Measurements from ENCODE around the gene SKP1.
"Not testable (repeated sequence)": the region's sequence is repeated elsewhere in the genome, so short reads cannot be mapped to it uniquely, and the experiment has no call there.

Gene SKP1

GRCh38 chr5:134177369-134178095, 782 bp upstream of the SKP1 start:
- DNase-seq (ENCODE audit: low read depth in 2 of 2): no peak

DNA sequence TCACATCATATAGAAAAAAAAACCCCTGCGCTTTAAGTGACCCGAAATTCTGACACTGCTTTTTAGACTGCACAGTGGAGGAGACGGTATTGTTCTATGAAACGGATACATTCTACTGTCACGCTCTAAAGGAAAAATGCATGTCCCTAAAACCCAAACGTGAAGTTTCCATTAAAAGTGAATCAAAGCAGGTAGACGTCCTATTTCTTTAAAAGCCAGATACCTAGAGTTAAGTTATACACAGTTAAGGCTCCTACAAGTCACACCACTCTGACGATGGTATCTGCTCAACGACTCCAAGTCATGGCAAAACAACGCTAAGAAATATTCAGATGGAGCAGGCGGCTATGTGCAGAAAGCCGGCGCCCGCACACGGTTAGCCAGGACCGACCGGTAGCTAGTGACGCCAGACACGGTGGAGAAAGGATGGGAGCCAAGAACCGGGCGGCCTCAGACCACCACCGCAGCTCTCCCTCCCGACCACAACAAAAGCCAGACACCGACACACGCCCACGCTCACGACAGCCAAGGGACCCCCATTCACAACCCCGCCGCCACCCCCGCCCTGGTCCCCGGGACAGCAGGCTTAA, 734 bp downstream of the SKP1 start:
- DNase-seq (ENCODE audit: low read depth in 2 of 2): no peak

- no peak for DNase-seq (ENCODE audit: low read depth in 2 of 2)
Measured at GRCh38 chr5:134174841-134175839, 1.6 kb downstream of the SKP1 start.

DNA sequence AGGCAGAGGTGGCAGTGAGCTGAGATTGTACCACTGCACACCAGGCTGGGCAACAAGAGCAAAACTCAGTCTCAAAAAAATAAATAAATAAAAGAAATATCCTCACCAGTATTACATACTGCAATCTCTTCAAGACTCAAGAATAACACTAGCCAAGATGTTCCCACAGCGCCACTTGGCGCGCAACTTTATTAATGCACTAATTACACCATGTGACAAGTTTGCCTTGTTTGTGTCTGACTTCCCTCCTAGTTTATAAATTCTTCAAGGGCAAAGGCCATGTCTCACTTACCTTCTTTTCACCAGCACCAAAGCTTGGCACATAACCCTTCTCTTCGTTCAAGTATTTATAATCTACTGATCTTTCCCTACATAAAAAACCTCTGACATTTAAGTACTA, 4.8 kb downstream of the SKP1 start:
- DNase-seq (ENCODE audit: low read depth in 2 of 2): no peak

DNA sequence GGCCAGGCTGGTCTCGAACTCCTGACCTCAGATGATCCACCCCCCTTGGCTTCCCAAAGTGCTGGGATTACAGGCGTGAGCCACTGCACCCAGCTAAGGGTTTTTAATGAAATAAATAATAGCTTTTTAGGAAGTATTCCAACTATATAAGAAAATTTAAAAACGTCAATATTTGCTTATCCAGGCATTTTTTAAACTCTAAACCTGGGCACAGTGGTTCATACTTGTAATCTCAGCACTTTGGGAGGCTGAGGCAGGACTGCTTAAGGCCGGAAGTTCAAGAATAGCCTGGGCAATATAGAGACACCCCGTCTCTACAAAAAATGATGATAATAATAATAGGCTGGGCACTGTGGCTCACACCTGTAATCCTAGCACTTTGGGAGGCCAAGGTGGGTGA, 14.2 kb downstream of the SKP1 start:
- DNase-seq (ENCODE audit: low read depth in 2 of 2): no peak

GRCh38 chr5:134161513-134162395, 15.0 kb downstream of the SKP1 start:
- no peak for DNase-seq (ENCODE audit: low read depth in 2 of 2)

DNA sequence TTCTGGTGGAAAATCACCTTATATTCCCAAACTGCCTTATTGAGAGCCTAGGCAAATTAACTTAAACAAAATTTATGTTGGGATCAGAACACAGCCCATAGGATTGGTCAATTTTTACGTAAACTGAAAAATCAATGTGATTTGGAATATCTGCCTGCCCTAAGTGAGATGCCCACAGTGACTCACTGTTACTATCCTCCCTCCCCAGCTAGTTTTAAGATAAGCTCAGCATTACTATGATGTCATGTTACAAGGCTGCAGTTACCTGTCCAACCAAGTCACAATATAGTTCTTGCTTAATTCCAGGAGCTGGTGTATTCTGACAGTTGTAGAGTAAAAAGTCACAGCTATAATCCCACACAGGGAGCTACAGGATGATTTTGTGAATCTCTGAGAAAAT, 23.1 kb downstream of the SKP1 start:
- DNase-seq (ENCODE audit: low read depth in 2 of 2): no peak

GRCh38 chr5:134153241-134153640, 23.5 kb downstream of the SKP1 start:
- DNase-seq (ENCODE audit: low read depth in 2 of 2): no peak

DNA sequence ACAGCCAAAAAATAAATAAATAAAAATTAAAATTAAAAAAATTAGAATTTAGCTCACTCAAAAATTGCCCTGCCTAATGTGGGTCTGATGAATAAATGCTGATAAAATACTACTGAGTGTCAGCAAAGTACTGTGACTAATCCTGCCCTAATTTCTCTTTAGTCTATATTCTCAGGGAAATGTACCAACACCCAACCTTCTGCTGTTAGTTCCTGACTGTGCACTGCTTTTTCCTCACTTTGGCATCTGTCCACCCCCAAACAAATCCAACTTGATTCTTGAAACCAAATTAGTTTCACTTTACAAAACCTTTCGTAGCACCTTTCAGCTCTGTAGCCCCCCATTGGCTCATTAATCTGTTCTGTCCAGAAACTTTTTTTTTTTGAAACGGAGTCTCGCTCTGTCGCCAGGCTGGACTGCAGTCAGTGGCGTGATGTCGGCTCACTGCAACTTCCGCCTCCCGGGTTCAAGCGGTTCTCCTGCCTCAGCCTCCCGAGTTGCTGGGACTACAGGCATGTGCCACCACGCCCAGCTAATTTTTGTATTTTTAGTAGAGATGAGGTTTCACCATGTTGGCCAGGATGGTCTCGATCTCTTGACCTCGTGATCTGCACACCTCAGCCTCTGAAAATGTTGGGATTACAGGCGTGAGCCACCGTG, 24.4 kb downstream of the SKP1 start:
- DNase-seq (ENCODE audit: low read depth in 2 of 2): not testable (repeated sequence)

GRCh38 chr5:134151723-134152122, 25.0 kb downstream of the SKP1 start:
- no peak for DNase-seq (ENCODE audit: low read depth in 2 of 2)

DNA sequence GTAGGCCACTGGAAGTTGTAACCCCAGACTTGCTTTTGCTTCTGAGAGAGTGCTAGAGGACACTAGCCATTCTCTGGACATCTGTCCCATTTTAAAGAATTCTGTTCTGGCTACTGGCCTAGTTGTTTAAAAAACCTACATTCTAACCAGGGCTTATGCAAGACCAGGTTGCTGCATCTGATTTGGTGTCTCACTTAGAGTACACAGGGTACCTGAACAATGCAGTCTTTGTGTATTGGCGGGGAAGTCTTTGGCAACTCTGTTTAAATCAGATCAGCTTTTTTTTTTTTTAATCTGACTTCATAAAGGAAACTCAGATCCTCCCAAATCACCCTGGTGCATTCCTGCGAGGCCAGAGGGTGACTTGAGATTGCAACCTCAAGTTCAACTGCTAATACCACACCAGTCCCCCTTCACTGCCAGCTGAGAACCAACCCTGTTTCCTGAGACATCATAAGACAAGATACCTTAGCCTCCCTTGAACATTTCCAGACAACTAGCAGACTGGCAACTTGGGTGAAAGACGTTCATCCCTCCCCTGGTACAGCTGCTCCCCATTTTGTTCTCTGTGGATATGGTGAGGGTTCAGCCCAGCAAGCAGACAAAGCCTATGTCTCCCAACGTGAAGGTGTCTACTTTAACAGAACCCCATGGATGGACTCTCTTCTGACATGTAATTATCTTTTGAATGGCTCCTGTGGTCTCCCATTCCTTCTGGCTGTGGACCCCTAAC, 27.0 kb downstream of the SKP1 start:
- no peak for DNase-seq (ENCODE audit: low read depth in 2 of 2)

DNA sequence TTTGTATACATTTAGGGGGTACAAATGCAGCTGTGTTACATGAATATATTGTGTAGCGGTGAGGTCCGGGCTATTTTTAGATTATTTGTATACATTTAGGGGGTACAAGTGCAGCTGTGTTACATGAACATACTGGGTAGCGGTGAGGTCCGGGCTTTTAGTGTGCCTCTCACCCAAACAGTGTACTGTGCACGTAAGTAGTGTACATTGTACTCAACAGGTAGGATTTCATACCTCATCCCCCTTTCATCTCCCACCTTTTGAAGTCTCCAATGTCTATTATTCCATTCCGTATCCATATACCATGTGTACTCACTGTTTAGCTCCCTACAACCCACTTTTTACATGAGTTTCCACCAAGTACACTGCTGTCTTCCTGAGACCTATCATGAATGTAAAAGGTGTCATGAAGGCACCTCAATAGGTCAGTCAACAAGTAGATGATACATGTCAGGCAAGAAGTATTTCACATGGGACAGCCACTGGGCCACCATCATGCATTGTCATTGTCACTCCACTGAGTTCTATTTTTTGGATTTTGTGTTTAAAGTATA, 27.7 kb downstream of the SKP1 start:
- DNase-seq (ENCODE audit: low read depth in 2 of 2): no peak

DNA sequence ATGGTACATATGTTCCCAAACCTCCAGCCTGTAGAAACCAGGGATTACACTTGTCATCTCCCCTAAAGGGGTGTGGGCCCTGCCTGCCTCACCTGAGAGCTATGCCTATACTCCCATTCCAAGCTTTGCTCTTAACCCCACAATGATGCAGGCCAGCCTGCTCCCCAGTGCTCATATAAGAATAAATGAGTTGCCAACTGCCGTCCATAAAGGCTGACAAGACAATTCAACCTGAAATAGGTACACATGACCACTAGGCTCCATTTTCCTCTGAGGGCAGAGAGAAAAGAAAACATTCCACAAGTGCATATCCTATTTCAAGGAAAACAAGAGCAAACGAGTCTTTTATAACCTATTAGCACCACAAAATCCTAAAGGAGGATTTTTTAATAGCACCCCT, 28.4 kb downstream of the SKP1 start:
- DNase-seq (ENCODE audit: low read depth in 2 of 2): no peak

DNA sequence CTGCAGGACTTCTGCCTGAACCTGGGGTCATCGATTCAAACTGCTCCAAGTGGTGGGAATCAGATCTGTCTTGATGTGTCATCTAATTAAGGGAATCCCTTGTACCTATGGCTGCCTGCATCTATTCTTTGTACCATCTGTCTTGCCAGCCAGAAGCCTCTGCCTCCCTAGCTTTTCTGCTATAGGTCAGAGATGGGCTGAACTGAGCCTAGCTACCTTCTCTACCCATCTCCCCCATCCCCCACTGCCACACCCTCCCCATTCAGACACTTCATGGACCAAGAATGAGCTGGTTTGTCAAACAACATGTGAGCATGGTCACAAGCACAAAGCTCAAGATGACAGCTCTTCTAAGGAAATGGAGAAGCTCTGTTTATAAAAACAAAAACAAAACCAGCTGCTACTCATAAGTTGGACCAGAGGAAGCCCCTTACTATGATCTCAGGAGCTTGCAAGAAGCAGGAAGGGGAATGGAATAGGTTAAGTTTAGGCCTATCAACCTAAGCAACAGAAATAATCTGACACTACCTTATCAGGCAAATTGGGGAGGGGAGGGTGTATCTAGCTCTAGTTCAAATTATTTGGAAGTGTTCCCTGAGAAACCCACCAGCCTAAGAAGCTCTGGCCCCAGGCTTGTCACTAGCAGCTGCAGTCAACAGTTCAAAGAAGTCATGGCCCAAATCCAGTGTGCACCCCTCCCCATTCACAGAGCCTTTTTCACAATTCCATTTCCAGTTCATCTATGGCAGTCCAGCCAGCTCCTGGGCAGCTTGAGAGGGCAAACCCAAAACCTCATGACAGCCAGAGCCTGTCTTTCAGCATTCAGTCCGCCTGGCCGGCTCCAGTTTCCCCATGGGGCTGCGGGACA, 29.9 kb downstream of the SKP1 start:
- no peak for DNase-seq (ENCODE audit: low read depth in 2 of 2)

- peak; percentile 81 for DNase-seq (ENCODE audit: low read depth in 2 of 2)
Measured at GRCh38 chr5:134145779-134146581, 30.8 kb downstream of the SKP1 start.

DNA sequence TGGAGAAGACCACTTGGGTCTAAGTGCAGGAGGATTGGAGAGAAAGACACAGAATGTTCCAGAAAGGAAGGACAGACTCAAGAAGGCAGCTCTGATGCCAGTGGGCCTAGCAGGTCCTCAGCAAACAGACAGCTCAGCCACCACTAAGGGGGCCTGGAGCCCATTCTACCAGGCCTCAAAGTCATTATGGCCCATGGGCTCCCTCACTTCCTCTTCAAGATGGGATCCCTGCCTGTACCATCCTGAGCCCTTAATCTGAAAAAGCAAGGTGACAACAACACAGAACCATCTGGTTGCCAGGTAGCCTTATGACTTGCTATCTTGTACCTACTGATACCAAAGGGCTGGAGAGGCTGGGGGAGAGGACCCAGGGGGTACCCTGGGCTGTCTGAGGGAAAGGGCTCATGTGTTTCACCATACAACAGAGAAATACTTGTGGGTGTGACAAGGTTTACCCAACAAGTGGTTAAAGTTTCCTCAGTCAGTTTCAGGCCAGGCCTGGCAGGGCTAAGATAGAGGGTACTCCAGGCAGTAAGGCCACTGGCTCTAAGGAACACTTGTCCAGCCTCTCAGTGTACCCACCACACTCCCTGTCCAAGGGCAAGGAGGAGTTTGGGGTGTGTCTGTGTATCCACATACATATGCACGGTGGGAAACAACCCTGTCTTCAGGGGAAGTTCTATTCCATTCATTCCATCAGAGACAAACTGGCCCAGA, 31.6 kb downstream of the SKP1 start:
- DNase-seq (ENCODE audit: low read depth in 2 of 2): no peak

Data from stimulated activated CD4-positive, alpha-beta T cell treated with anti-CD3 and anti-CD28 coated beads, Interleukin-1b, Interleukin-23, amount 100 ng/mL, for 4 hours (primary cell).